ENCODE data around the gene ALDH7A1. TPM values are rescaled to one million over a fixed set of nuclear protein-coding genes. Genes with fewer than 3 reads are reported as not detected.

Gene ALDH7A1
- total RNA-seq, 1 donor from 2014 or later: 119 TPM

GRCh38 chr5:126499278-126499677 is 95.7 kb downstream of the ALDH7A1 start:
- no peaks in the 10 kb centered on the region for H3K9me3 Mint-ChIP-seq
- no peak for TF ChIP-seq CTCF (IDR thresholded peaks at IDR 0.05; ENCODE audit: unreplicated experiment)
- no peak for DNase-seq (ENCODE audit: low spot score in 2 of 2, unreplicated experiment in 2 of 2)
- H3K4me3 Mint-ChIP-seq: no peak overlapping the region
- no peaks in the 10 kb centered on the region for H3K4me1 Mint-ChIP-seq
- peaks cover 3% of the 10 kb centered on the region for H3K36me3 Mint-ChIP-seq
- H3K27ac Mint-ChIP-seq: no peak overlapping the region
- H3K27me3 Mint-ChIP-seq (ENCODE audit: low read depth): no peaks in the 10 kb centered on the region

GRCh38 chr5:126497506-126497905 is 97.5 kb downstream of the ALDH7A1 start:
- Mint-ChIP-seq H3K4me3 (no peak overlapping the region), H3K36me3 (peaks cover 13% of the 10 kb centered on the region), H3K27ac (no peak overlapping the region), H3K27me3 (ENCODE audit: low read depth) (no peaks in the 10 kb centered on the region), H3K9me3 (no peaks in the 10 kb centered on the region), H3K4me1 (no peaks in the 10 kb centered on the region)
- DNase-seq (ENCODE audit: low spot score in 2 of 2, unreplicated experiment in 2 of 2): no peak
- no peak for TF ChIP-seq CTCF (IDR thresholded peaks at IDR 0.05; ENCODE audit: unreplicated experiment)

- Mint-ChIP-seq H3K9me3 (no peaks in the 10 kb centered on the region), H3K4me1 (peaks cover 11% of the 10 kb centered on the region), H3K27ac (no peak overlapping the region), H3K27me3 (ENCODE audit: low read depth) (no peaks in the 10 kb centered on the region), H3K4me3 (no peak overlapping the region), H3K36me3 (peaks cover 26% of the 10 kb centered on the region)
- no peak for TF ChIP-seq CTCF (IDR thresholded peaks at IDR 0.05; ENCODE audit: unreplicated experiment)
- DNase-seq (ENCODE audit: low spot score in 2 of 2, unreplicated experiment in 2 of 2): no peak
Observed at GRCh38 chr5:126494393-126494792, 100.6 kb downstream of the ALDH7A1 start.

GRCh38 chr5:126492939-126493338 is 102.1 kb downstream of the ALDH7A1 start:
- Mint-ChIP-seq H3K4me1 (peaks cover 25% of the 10 kb centered on the region), H3K36me3 (peaks cover 31% of the 10 kb centered on the region), H3K27ac (no peak overlapping the region), H3K4me3 (no peak overlapping the region), H3K9me3 (no peaks in the 10 kb centered on the region), H3K27me3 (ENCODE audit: low read depth) (no peaks in the 10 kb centered on the region)
- TF ChIP-seq CTCF (IDR thresholded peaks at IDR 0.05; ENCODE audit: unreplicated experiment): no peak
- no peak for DNase-seq (ENCODE audit: low spot score in 2 of 2, unreplicated experiment in 2 of 2)

- Mint-ChIP-seq H3K4me1 (peaks cover 26% of the 10 kb centered on the region), H3K27me3 (ENCODE audit: low read depth) (no peaks in the 10 kb centered on the region), H3K9me3 (no peaks in the 10 kb centered on the region), H3K36me3 (peaks cover 51% of the 10 kb centered on the region), H3K27ac (peak overlapping the region; percentile 85), H3K4me3 (no peak overlapping the region)
- no peak for TF ChIP-seq CTCF (IDR thresholded peaks at IDR 0.05; ENCODE audit: unreplicated experiment)
- no peak for DNase-seq (ENCODE audit: low spot score in 2 of 2, unreplicated experiment in 2 of 2)
Observed at GRCh38 chr5:126490167-126490940, 104.7 kb downstream of the ALDH7A1 start.

All from mesothelial cell of epicardium (in vitro differentiated cells).